Loucy (cell line): ENCODE data around the gene EFCAB7.
"Not testable (repeated sequence)": the region's sequence is repeated elsewhere in the genome, so short reads cannot be mapped to it uniquely, and the experiment has no call there.

Experiments
- H2AFZ ChIP-seq: fragments of 200-600 bp; sonication (generic); 2 replicates; pipeline ENCODE4 v1.6.0; 2016; ENCODE audit warnings: antibody characterized with exemption, mild to moderate bottlenecking, low read length, moderate library complexity
- H3F3A ChIP-seq: fragments of 200-600 bp; 2 replicates; pipeline ENCODE4 v1.6.0; 2016; ENCODE audit warnings: antibody characterized with exemption, low read depth, mild to moderate bottlenecking
- H3K27me3 ChIP-seq: fragments of 200-600 bp; sonication (generic); 2 replicates; pipeline ENCODE4 v1.6.1; 2014; ENCODE audit warnings: low read length, mild to moderate bottlenecking; ENCODE audit not compliant: insufficient read depth, poor library complexity, severe bottlenecking
- H3K36me3 ChIP-seq: fragments of 200-600 bp; sonication (generic); 2 replicates; pipeline ENCODE4 v1.6.1; 2016; ENCODE audit warnings: low read length; ENCODE audit not compliant: insufficient read depth
- H3K4me1 ChIP-seq: fragments of 200-600 bp; sonication (generic); 2 replicates; pipeline ENCODE4 v1.5.1; 2014; ENCODE audit warnings: low read length, mild to moderate bottlenecking; ENCODE audit not compliant: insufficient read depth, poor library complexity, severe bottlenecking
- H3K4me2 ChIP-seq: fragments of 200-600 bp; sonication (generic); 2 replicates; pipeline ENCODE4 v1.6.0; 2014; ENCODE audit warnings: antibody characterized with exemption, low read length, low read depth, mild to moderate bottlenecking; ENCODE audit not compliant: poor library complexity, severe bottlenecking
- H3K4me3 ChIP-seq: fragments of 200-600 bp; sonication (generic); 2 replicates; pipeline ENCODE4 v1.5.1; 2014; ENCODE audit warnings: low read length, mild to moderate bottlenecking, mixed read lengths; ENCODE audit not compliant: poor library complexity, severe bottlenecking
- H3K79me2 ChIP-seq: fragments of 200-600 bp; sonication (generic); 2 replicates; pipeline ENCODE4 v1.6.1; 2014; ENCODE audit warnings: low read length; ENCODE audit not compliant: insufficient read depth
- H3K9ac ChIP-seq: fragments of 200-600 bp; sonication (generic); 2 replicates; pipeline ENCODE4 v1.6.0; 2014; ENCODE audit warnings: mild to moderate bottlenecking, low read depth, low read length, moderate library complexity; ENCODE audit not compliant: poor library complexity, severe bottlenecking
- H3K9me2 ChIP-seq: fragments of 200-600 bp; sonication (generic); replicated peaks from 2 replicates; pipeline ENCODE4 v1.6.1; 2016; ENCODE audit warnings: low read depth, low read length, mixed read lengths
- H3K9me3 ChIP-seq: fragments of 200-600 bp; sonication (generic); 2 replicates; pipeline ENCODE4 v1.6.1; 2014; ENCODE audit warnings: mild to moderate bottlenecking, antibody characterized with exemption, low read length, low read depth; ENCODE audit not compliant: insufficient read depth
- H4K20me1 ChIP-seq: fragments of 200-600 bp; sonication (generic); 2 replicates; pipeline ENCODE4 v1.6.0; 2014; ENCODE audit warnings: antibody characterized with exemption, low read length, mild to moderate bottlenecking; ENCODE audit not compliant: insufficient read depth, poor library complexity, severe bottlenecking
- EZH2phosphoT487 ChIP-seq: fragments of 200-600 bp; IDR thresholded peaks from 2 replicates; pipeline ENCODE4 v1.6.1; 2018; ENCODE audit warnings: antibody characterized with exemption, mild to moderate bottlenecking, moderate library complexity, borderline replicate concordance
- TF ChIP-seq, protein P1 (sequence below): fragments of 200-600 bp; sonication (generic); conservative IDR thresholded peaks from 2 replicates; pipeline ENCODE4 v1.5.1; 2014; ENCODE audit warnings: mild to moderate bottlenecking, antibody characterized with exemption, low read length

The EFCAB7 gene

DNA sequence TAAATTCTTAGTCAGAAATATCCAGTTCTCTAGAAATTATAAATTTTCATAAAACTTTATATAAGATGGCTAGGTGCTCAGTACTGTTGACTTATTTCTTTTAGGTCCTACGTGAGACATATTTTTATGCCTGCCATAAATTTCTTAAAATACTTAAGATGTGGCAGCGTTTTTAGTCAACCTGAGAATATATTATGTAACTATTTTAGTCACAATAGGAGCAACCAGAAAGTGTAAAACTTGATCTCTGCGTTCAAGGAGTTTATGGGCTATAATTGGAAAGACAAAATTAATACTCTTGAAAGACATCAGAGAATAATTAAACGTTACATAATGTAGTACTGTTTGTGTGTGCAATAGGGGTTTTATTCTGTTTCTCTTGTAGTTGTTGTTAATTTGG is 45.7 kb downstream of the EFCAB7 start:
- Histone ChIP-seq H3K36me3 (no peaks in the 10 kb centered on the region), H3K9me2 (no peaks in the 10 kb centered on the region), H3K9me3 (no peaks in the 10 kb centered on the region), H3K4me2 (no peak overlapping the region), H2AFZ (no peak overlapping the region), H3K27me3 (no peaks in the 10 kb centered on the region), H3F3A (no peaks in the 10 kb centered on the region), H4K20me1 (no peaks in the 10 kb centered on the region), H3K9ac (no peak overlapping the region), H3K79me2 (no peaks in the 10 kb centered on the region), H3K4me1 (no peaks in the 10 kb centered on the region), H3K4me3 (no peak overlapping the region)
- TF ChIP-seq, protein P1, sequence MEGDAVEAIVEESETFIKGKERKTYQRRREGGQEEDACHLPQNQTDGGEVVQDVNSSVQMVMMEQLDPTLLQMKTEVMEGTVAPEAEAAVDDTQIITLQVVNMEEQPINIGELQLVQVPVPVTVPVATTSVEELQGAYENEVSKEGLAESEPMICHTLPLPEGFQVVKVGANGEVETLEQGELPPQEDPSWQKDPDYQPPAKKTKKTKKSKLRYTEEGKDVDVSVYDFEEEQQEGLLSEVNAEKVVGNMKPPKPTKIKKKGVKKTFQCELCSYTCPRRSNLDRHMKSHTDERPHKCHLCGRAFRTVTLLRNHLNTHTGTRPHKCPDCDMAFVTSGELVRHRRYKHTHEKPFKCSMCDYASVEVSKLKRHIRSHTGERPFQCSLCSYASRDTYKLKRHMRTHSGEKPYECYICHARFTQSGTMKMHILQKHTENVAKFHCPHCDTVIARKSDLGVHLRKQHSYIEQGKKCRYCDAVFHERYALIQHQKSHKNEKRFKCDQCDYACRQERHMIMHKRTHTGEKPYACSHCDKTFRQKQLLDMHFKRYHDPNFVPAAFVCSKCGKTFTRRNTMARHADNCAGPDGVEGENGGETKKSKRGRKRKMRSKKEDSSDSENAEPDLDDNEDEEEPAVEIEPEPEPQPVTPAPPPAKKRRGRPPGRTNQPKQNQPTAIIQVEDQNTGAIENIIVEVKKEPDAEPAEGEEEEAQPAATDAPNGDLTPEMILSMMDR, result no peak
- TF ChIP-seq EZH2phosphoT487, result no peak

DNA sequence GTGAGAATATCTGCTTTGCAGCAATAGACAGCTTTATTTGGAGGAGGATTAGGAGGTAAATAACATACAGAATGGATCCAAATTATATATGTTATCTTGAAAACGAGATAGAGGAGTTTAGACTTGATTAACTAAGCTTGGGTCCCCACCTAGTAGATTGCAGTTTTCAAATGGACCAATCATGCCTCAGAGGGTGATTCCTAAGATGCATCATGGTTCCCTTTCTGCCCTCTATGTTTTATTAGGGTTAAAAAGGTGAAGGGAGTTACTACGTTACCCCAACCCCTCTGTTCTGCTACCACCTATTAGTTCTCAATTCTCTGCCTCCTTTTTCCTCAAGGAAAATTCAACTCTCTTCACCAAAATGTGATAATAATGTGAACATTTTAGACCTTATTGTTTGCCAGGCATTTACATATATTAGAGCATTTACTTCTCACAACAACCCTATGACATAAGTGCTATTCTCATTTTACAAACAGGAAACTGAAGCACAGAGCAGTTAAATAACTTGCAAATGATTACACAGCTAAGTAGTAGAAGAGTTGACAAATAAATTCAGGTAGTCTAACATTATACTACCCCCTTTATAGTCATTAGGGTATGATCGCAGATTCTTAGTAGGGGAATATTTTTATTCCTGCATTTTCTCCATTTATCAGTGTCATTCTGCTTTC is 46.5 kb downstream of the EFCAB7 start:
- no peaks in the 10 kb centered on the region for H3K9me2 ChIP-seq
- no peaks in the 10 kb centered on the region for H3K4me1 ChIP-seq
- TF ChIP-seq, protein P1, result no peak
- no peak for TF ChIP-seq EZH2phosphoT487
- H3K4me3 ChIP-seq, result no peak overlapping the region
- H3K9ac ChIP-seq, result no peak overlapping the region
- no peaks in the 10 kb centered on the region for H3K36me3 ChIP-seq
- H3K79me2 ChIP-seq, result no peaks in the 10 kb centered on the region
- no peaks in the 10 kb centered on the region for H4K20me1 ChIP-seq
- H3K4me2 ChIP-seq, result no peak overlapping the region
- H3F3A ChIP-seq, result no peaks in the 10 kb centered on the region
- no peaks in the 10 kb centered on the region for H3K9me3 ChIP-seq
- no peak overlapping the region for H2AFZ ChIP-seq
- H3K27me3 ChIP-seq, result no peaks in the 10 kb centered on the region

DNA sequence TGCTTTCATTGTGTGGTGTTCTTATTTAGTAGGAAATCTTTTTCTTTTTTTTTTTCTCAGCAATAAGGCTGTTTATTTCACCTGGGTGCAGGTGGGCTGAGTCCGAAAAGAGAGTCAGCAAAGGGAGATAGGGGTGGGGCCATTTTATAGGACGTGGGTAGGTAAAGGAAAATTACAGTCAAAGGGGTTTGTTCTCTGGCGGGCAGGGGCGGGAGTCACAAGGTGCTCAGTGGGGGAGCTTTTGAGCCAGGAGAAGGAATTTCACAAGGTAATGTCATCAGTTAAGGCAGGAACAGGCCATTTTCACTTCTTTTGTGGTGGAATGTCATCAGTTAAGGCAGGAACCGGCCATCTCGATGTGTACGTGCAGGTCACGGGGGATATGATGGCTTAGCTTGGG is 49.4 kb downstream of the EFCAB7 start:
- not testable (repeated sequence) for H3K27me3 ChIP-seq, H3K9ac ChIP-seq, H2AFZ ChIP-seq, H3K79me2 ChIP-seq, H3K9me3 ChIP-seq, H3F3A ChIP-seq, H3K9me2 ChIP-seq, H3K4me1 ChIP-seq, H3K36me3 ChIP-seq, H3K4me2 ChIP-seq, H3K4me3 ChIP-seq, H4K20me1 ChIP-seq

DNA sequence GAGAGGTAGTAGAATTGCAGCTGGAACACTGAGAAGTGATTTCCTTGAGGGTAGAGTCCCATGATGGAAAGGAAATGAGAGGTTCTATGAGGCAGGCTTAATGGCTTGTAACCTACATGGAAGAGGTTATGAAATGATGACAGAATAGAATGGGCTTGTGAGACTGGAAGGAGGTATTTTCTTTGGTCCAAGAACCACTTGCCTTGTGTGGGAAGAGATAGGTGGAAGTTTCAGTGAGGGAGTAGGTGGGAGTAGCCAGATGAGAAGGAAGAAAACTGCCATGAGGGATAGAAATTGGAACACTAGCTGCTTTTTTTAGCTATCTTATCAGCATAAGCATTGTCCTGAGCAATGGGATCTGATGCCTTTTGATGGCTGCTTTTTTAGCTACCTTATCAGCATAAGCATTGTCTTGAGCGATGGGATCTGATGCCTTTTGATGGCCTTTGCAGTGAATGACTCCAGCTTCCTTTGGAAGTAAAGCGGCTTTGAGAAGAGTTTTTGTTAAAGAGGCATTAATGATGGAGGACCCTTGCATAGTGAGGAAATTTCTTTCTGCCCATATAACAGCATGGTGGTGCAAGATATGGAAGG is 51.0 kb downstream of the EFCAB7 start:
- H4K20me1 ChIP-seq, H3K79me2 ChIP-seq, H3K9me2 ChIP-seq, H3K4me3 ChIP-seq, H3K9ac ChIP-seq, H3K27me3 ChIP-seq, H3K4me1 ChIP-seq, H3F3A ChIP-seq, H3K9me3 ChIP-seq, H2AFZ ChIP-seq, H3K36me3 ChIP-seq, H3K4me2 ChIP-seq: not testable (repeated sequence)
